CD14-positive monocyte (primary cell): ENCODE results near the gene BICDL1. TPM values are rescaled to one million over a fixed set of nuclear protein-coding genes. Genes with fewer than 3 reads are reported as not detected.
"Not testable (repeated sequence)": the region's sequence is repeated elsewhere in the genome, so short reads cannot be mapped to it uniquely, and the experiment has no call there.

ENCODE experiments used
- DNase-seq, 3 donors: peaks; one replicate each; pipeline ENCODE4 v3.0.0-alpha.2; 2011 to 2022
- H2AFZ ChIP-seq: 2 replicates; pipeline ENCODE4 v1.6.0; 2012; ENCODE audit warnings: mild to moderate bottlenecking, low read depth, low read length, inconsistent platforms; ENCODE audit not compliant: insufficient read depth, poor library complexity, severe bottlenecking
- H3K27ac ChIP-seq, 2 donors: 1 replicate in 1 of 2; 2 replicates in 1 of 2; pipeline ENCODE4 v1.5.1; 2012 to 2013; ENCODE audit warnings: low read length in 2 of 2, control low read depth in 1 of 2, inconsistent platforms in 1 of 2, low read depth in 1 of 2, mild to moderate bottlenecking in 1 of 2
- H3K27me3 ChIP-seq, 2 donors: one replicate each; pipeline versions ENCODE4 v1.6.0 to v1.6.1; 2011 to 2013; ENCODE audit warnings: low read length in 2 of 2; ENCODE audit not compliant: control insufficient read depth in 2 of 2, insufficient read depth in 2 of 2
- H3K36me3 ChIP-seq, 2 donors: replicated peaks in 1 of 2; 1 replicate in 1 of 2; 2 replicates in 1 of 2; pipeline versions ENCODE4 v1.5.1 to v1.6.1; 2012 to 2013; ENCODE audit warnings: low read length in 2 of 2, control low read depth in 1 of 2, inconsistent platforms in 1 of 2, mild to moderate bottlenecking in 1 of 2; ENCODE audit not compliant: insufficient read depth in 2 of 2, control insufficient read depth in 1 of 2
- H3K4me1 ChIP-seq, 2 donors: 1 replicate in 1 of 2; 2 replicates in 1 of 2; pipeline versions ENCODE4 v1.5.1 to v1.6.1; 2012 to 2013; ENCODE audit warnings: low read length in 2 of 2, control low read depth in 1 of 2, inconsistent platforms in 1 of 2, mild to moderate bottlenecking in 1 of 2, moderate library complexity in 1 of 2; ENCODE audit not compliant: insufficient read depth in 2 of 2, control insufficient read depth in 1 of 2
- H3K4me2 ChIP-seq: replicated peaks from 2 replicates; pipeline ENCODE3; 2012; ENCODE audit warnings: low read length, moderate library complexity, mild to moderate bottlenecking; ENCODE audit not compliant: poor library complexity, severe bottlenecking; ENCODE audit errors: extremely low read depth
- H3K4me3 ChIP-seq, 3 experiments: fragments of 200-600 bp in 1 of 3; sonication (generic) in 1 of 3; replicated peaks in 1 of 3; 1 replicate in 2 of 3; 2 replicates in 1 of 3; pipeline ENCODE4 v1.5.1; 2011 to 2013; ENCODE audit warnings: low read length in 3 of 3, mild to moderate bottlenecking in 3 of 3, control low read depth in 2 of 3, low read depth in 2 of 3, inconsistent platforms in 1 of 3, moderate library complexity in 1 of 3
- H3K79me2 ChIP-seq: 2 replicates; pipeline ENCODE4 v1.6.0; 2012; ENCODE audit warnings: mild to moderate bottlenecking, control low read depth, inconsistent platforms, low read length, moderate library complexity; ENCODE audit not compliant: insufficient read depth
- H3K9ac ChIP-seq: 2 replicates; pipeline ENCODE4 v1.6.0; 2017; ENCODE audit warnings: low read length, mild to moderate bottlenecking; ENCODE audit not compliant: insufficient read depth, poor library complexity, severe bottlenecking
- H3K9me3 ChIP-seq, 2 donors: replicated peaks in 1 of 2; 1 replicate in 1 of 2; 2 replicates in 1 of 2; pipeline versions ENCODE4 v1.5.1 to v1.6.1; 2012 to 2013; ENCODE audit warnings: low read length in 2 of 2, control low read depth in 1 of 2; ENCODE audit not compliant: control insufficient read depth in 1 of 2, insufficient read depth in 1 of 2
- H4K20me1 ChIP-seq: 2 replicates; pipeline ENCODE4 v1.6.0; 2012; ENCODE audit warnings: mild to moderate bottlenecking, low read length, control low read depth, moderate library complexity; ENCODE audit not compliant: insufficient read depth
- H3K27ac Mint-ChIP-seq, 7 donors: one replicate each; pipeline ENCODE4 v1.8.0; 2020; ENCODE audit warnings: mild to moderate bottlenecking in 7 of 7, mixed read lengths in 7 of 7, moderate library complexity in 6 of 7, inconsistent platforms in 2 of 7
- H3K27me3 Mint-ChIP-seq, 3 donors: one replicate each; pipeline ENCODE4 v1.8.0; 2021 to 2022; ENCODE audit warnings: low read depth in 3 of 3, mild to moderate bottlenecking in 3 of 3, mixed read lengths in 3 of 3, moderate library complexity in 3 of 3, inconsistent platforms in 1 of 3
- H3K36me3 Mint-ChIP-seq, 2 donors: one replicate each; pipeline ENCODE4 v1.8.0; 2020; ENCODE audit warnings: mixed read lengths in 2 of 2, inconsistent platforms in 1 of 2, mild to moderate bottlenecking in 1 of 2
- H3K4me1 Mint-ChIP-seq: one replicate; pipeline ENCODE4 v1.8.0; 2020; ENCODE audit warnings: mild to moderate bottlenecking, mixed read lengths
- H3K4me3 Mint-ChIP-seq, 2 donors: one replicate each; pipeline ENCODE4 v1.8.0; 2020; ENCODE audit warnings: mild to moderate bottlenecking in 2 of 2, mixed read lengths in 2 of 2, moderate library complexity in 1 of 2
- H3K9me3 Mint-ChIP-seq, 7 donors: one replicate each; pipeline ENCODE4 v1.8.0; 2020 to 2022; ENCODE audit warnings: mixed read lengths in 7 of 7, mild to moderate bottlenecking in 6 of 7, moderate library complexity in 6 of 7, inconsistent platforms in 2 of 7
- CTCF ChIP-seq: fragments of 200-600 bp; IDR thresholded peaks from one replicate; pipeline ENCODE4 v1.8.0; 2022; ENCODE audit warnings: antibody characterized with exemption, mild to moderate bottlenecking
- WGBS: methylation state at CpG from one replicate; pipeline ENCODE4 v1.1.5; 2013; ENCODE audit warnings: missing lambda C conversion rate; ENCODE audit not compliant: insufficient coverage; 5-methylcytosine and 5-hydroxymethylcytosine counted together
- intact Hi-C, 2 donors: fragments of 100-400 bp; cut with micrococcal nuclease; formaldehyde crosslinking; loops; one replicate each; pipeline versions ENCODE4 v1.15.0 to v1.15.1; 2023
- polyA plus RNA-seq, 3 donors: library from polyadenylated mRNA; depleted of rRNA in 1 of 3; unstranded in 2 of 3; stranded (reverse) in 1 of 3; fragments of 300-500 nt in 2 of 3; fragments of >200 nt in 1 of 3; fragmentation: Illumina TruSeq in 2 of 3; gene quantifications; 1 replicate in 2 of 3; 2 replicates in 1 of 3; pipeline ENCODE4 v1.2.3, GENCODE V29; 2012 to 2021

Gene BICDL1
- polyA plus RNA-seq, 3 donors, result 0.13 TPM; not detected in 2

- peaks cover 0 to 1% (median 0%) of the 10 kb centered on the region in 7 donors for H3K9me3 Mint-ChIP-seq
Observed at GRCh38 chr12:120015313-120015712, 26.3 kb downstream of the BICDL1 start.

GRCh38 chr12:120016199-120016598 is 27.2 kb downstream of the BICDL1 start:
- H3K27me3 ChIP-seq, H3K36me3 Mint-ChIP-seq, H3K9ac ChIP-seq, H3K27ac ChIP-seq, DNase-seq, intact Hi-C loops, H4K20me1 ChIP-seq, H3K4me3 ChIP-seq, H3K9me3 Mint-ChIP-seq, H3K4me1 ChIP-seq, H3K36me3 ChIP-seq, H3K4me2 ChIP-seq, H3K4me1 Mint-ChIP-seq, H3K9me3 ChIP-seq, H3K27me3 Mint-ChIP-seq, H2AFZ ChIP-seq, H3K27ac Mint-ChIP-seq, H3K79me2 ChIP-seq, H3K4me3 Mint-ChIP-seq: not testable (repeated sequence)
- WGBS, result no CpG with 5 or more reads among the region's 2 CpGs

More at GRCh38 chr12:120015313-120015712, 26.3 kb downstream of the BICDL1 start:
- TF ChIP-seq CTCF, result no peak
- 90% methylated on average over 2 of the region's 3 CpGs for WGBS
- no peak for DNase-seq
- Histone ChIP-seq H3K4me2 (no peak overlapping the region), H3K27me3 (peaks cover 0 to 2% of the 10 kb centered on the region in 2 donors), H3K9me3 (no peaks in the 10 kb centered on the region), H3K79me2 (no peaks in the 10 kb centered on the region), H3K9ac (no peak overlapping the region), H3K36me3 (no peaks in the 10 kb centered on the region), H3K4me3 (no peak overlapping the region), H4K20me1 (no peaks in the 10 kb centered on the region), H2AFZ (no peak overlapping the region), H3K27ac (no peak overlapping the region), H3K4me1 (no peaks in the 10 kb centered on the region)
- peaks cover 2 to 4% (median 3%) of the 10 kb centered on the region in 3 donors for H3K27me3 Mint-ChIP-seq
- no peak overlapping the region for H3K27ac Mint-ChIP-seq
- no peaks in the 10 kb centered on the region for H3K4me1 Mint-ChIP-seq
- intact Hi-C loops, result no loop called here
- no peak overlapping the region for H3K4me3 Mint-ChIP-seq
- H3K36me3 Mint-ChIP-seq, result no peaks in the 10 kb centered on the region
